HepG2 (cell line): ENCODE data around the gene RUSC1. TPM values are rescaled to one million over a fixed set of nuclear protein-coding genes. Genes with fewer than 3 reads are reported as not detected.

Source experiments
- AGO2 ChIP-seq: fragments of 200-400 bp; formaldehyde crosslinking; optimal IDR thresholded peaks from 2 replicates; pipeline ENCODE3; 2017; ENCODE audit warnings: mild to moderate bottlenecking, low read depth, low read length, moderate library complexity
- ATF7-NPFF ChIP-seq: sonication (generic); formaldehyde crosslinking; IDR thresholded peaks from 2 replicates; pipeline ENCODE4 v1.8.1; 2023; ENCODE audit warnings: mild to moderate bottlenecking, low read depth, missing genetic modification reagents, moderate library complexity
- ERF ChIP-seq: IDR thresholded peaks from 2 replicates; pipeline ENCODE4 v1.6.1; 2018; ENCODE audit warnings: missing biosample characterization, missing genetic modification reagents
- FOXA3 ChIP-seq: IDR thresholded peaks from 2 replicates; pipeline ENCODE4 v1.6.1; 2016; ENCODE audit warnings: missing genetic modification reagents, missing compliant biosample characterization
- GABPA ChIP-seq, 2 experiments: IDR thresholded peaks; 2 replicates each; pipeline ENCODE4 v1.6.1; 2011 to 2016; ENCODE audit warnings: low read depth in 2 of 2, low read length in 1 of 2, missing biosample characterization in 1 of 2, missing genetic modification characterization in 1 of 2
- IRF2 ChIP-seq: IDR thresholded peaks from 2 replicates; pipeline ENCODE4 v1.6.1; 2018; ENCODE audit warnings: missing genetic modification reagents, missing compliant biosample characterization
- PHF5A ChIP-seq: IDR thresholded peaks from one replicate; pipeline ENCODE4 v1.6.1; 2018; ENCODE audit warnings: low read depth, missing genetic modification reagents; ENCODE audit not compliant: unreplicated experiment
- PPARG ChIP-seq: conservative IDR thresholded peaks from 2 replicates; pipeline ENCODE4 v1.6.1; 2016; ENCODE audit warnings: missing biosample characterization, missing genetic modification reagents
- PRMT3 ChIP-seq: sonication (generic); formaldehyde crosslinking; IDR thresholded peaks from 2 replicates; pipeline ENCODE4 v1.8.1; 2022; ENCODE audit warnings: low read depth, mild to moderate bottlenecking, moderate library complexity, missing genetic modification reagents, borderline replicate concordance
- RBM22 ChIP-seq: fragments of 200-400 bp; formaldehyde crosslinking; optimal IDR thresholded peaks from 2 replicates; pipeline ENCODE3; 2017; ENCODE audit warnings: mild to moderate bottlenecking, low read length, moderate library complexity
- REPIN1 ChIP-seq: sonication (generic); formaldehyde crosslinking; IDR thresholded peaks from 2 replicates; pipeline ENCODE4 v1.8.0; 2022; ENCODE audit warnings: missing genetic modification reagents, low read depth, mild to moderate bottlenecking, borderline replicate concordance
- ZNF121 ChIP-seq: sonication (generic); formaldehyde crosslinking; IDR thresholded peaks from 2 replicates; pipeline ENCODE4 v1.5.0; 2020; ENCODE audit warnings: mild to moderate bottlenecking, missing genetic modification reagents
- ZNF670 ChIP-seq: sonication (generic); formaldehyde crosslinking; IDR thresholded peaks from 2 replicates; pipeline ENCODE4 v1.8.0; 2022; ENCODE audit warnings: mild to moderate bottlenecking, missing genetic modification reagents, borderline replicate concordance
- polyA plus RNA-seq, 8 experiments: library from polyadenylated mRNA; depleted of rRNA in 3 of 8; stranded (reverse) in 7 of 8; unstranded in 1 of 8; fragments of >200 nt; fragmentation: Illumina TruSeq in 4 of 8; extraction: Trizol in 4 of 8; gene quantifications; 2 replicates each; pipeline versions ENCODE4 v1.2.1 to v1.2.3, GENCODE V29; 2011 to 2016; ENCODE audit warnings: low read depth in 4 of 8, missing spikeins in 1 of 8, mixed read lengths in 1 of 8; ENCODE audit not compliant: insufficient read depth in 1 of 8
- total RNA-seq, 5 experiments: library from RNA; depleted of rRNA; stranded (reverse); fragments of >200 nt; fragmentation: Illumina TruSeq; extraction: Trizol; gene quantifications; 2 replicates each; pipeline ENCODE4 v1.2.3, GENCODE V29; 2016; ENCODE audit warnings: low read depth in 1 of 5
- TF ChIP-seq, protein P1 (sequence below): IDR thresholded peaks from 2 replicates; pipeline ENCODE4 v1.6.1; 2016; ENCODE audit warnings: low read depth
- TF ChIP-seq, protein P2 (sequence below): sonication (generic); formaldehyde crosslinking; IDR thresholded peaks from 2 replicates; pipeline ENCODE4 v1.8.0; 2022; ENCODE audit warnings: missing genetic modification reagents, low read depth, mild to moderate bottlenecking, borderline replicate concordance
- TF ChIP-seq, protein P3 (sequence below): sonication (generic); formaldehyde crosslinking; conservative IDR thresholded peaks from 2 replicates; pipeline ENCODE4 v1.8.0; 2022; ENCODE audit warnings: low read depth, missing genetic modification reagents
- TF ChIP-seq, protein P4 (sequence below): sonication (generic); formaldehyde crosslinking; IDR thresholded peaks from 2 replicates; pipeline ENCODE4 v1.8.0; 2022; ENCODE audit warnings: mild to moderate bottlenecking, missing genetic modification reagents
- TF ChIP-seq, protein P5 (sequence below): sonication (generic); formaldehyde crosslinking; IDR thresholded peaks from 2 replicates; pipeline ENCODE4 v1.9.0; 2021; ENCODE audit warnings: missing genetic modification reagents, borderline replicate concordance
- TF ChIP-seq, protein P6 (sequence below): sonication (generic); formaldehyde crosslinking; IDR thresholded peaks from 2 replicates; pipeline ENCODE4 v1.4.0; 2020; ENCODE audit warnings: missing genetic modification reagents

RUSC1 gene
- total and polyA plus RNA-seq, 2 of the 13 experiments (the other 11 are each of a cell fraction or from before 2014, with no cell fraction given): 18.7 to 20.4 TPM

DNA sequence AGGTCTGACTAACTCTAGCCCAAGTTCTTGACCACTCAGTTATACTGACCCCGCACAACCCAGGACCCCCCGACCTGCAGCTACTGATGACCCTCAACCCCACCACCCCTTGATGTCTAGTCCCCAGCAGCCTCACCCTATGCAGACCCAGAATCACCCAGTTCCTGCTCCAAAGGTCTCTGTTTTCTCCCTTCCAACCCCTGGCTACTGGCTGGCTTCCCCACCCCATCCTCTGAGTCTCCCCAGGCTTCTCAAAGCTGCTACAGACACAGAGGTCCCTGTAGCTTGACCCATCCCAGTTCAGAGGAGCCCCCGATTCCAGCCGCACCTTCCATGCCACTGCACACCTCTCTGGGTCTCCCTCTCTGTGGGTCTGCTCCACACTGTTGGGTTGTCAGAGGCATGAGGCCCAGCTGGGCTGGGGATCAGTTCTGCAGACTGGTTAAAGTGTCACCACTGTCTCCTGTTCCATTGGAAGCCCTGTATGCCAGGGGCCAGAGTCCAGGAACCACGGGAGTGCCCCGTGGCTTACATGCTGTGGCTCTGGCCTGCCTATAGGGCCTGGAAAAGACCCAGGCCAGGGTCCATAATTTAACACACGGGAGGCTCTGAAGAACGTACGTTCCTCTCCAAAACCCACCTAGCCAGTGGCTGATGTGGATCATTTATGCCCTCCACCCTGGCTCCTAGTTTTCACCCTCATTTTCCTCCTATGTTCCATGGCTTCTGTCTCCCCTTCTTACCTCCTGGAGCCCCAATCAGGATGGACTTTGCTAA is 20.0 kb upstream of the RUSC1 start (continued):
- TF ChIP-seq ZNF670: peak; percentile 98; the same call in 1 of the 2 replicates
- no peak for TF ChIP-seq GABPA (IDR thresholded peaks at IDR 0.05; ENCODE audit: low read depth, low read length)
- TF ChIP-seq GABPA (CRISPR knock-in tag; IDR thresholded peaks at IDR 0.05; ENCODE audit: low read depth): peak; percentile 29; the same call in 1 of the 2 replicates
- peak; percentile 76 for TF ChIP-seq FOXA3
- TF ChIP-seq, protein P1, sequence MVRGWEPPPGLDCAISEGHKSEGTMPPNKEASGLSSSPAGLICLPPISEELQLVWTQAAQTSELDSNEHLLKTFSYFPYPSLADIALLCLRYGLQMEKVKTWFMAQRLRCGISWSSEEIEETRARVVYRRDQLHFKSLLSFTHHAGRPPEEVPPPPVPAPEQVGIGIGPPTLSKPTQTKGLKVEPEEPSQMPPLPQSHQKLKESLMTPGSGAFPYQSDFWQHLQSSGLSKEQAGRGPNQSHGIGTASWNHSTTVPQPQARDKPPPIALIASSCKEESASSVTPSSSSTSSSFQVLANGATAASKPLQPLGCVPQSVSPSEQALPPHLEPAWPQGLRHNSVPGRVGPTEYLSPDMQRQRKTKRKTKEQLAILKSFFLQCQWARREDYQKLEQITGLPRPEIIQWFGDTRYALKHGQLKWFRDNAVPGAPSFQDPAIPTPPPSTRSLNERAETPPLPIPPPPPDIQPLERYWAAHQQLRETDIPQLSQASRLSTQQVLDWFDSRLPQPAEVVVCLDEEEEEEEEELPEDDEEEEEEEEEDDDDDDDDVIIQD (CRISPR knock-in tag): peak; percentile 56; the same call in 1 of the 2 replicates
- peak; percentile 81 for TF ChIP-seq PHF5A
- peak; percentile 87; the same call in 1 of the 2 replicates for TF ChIP-seq REPIN1 (CRISPR knock-in tag)
- TF ChIP-seq, protein P2, sequence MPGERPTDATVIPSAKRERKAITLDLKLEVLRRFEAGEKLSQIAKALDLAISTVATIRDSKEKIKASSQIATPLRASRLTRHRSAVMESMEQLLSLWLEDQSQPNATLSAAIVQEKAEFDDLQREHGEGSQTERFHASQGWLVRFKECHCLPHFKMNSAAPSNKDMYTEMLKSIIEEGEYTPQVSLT: no peak
- peak; percentile 57 for TF ChIP-seq ATF7-NPFF (CRISPR knock-in tag)
- TF ChIP-seq PPARG: peak; percentile 86
- no peak for TF ChIP-seq RBM22
- TF ChIP-seq, protein P3, sequence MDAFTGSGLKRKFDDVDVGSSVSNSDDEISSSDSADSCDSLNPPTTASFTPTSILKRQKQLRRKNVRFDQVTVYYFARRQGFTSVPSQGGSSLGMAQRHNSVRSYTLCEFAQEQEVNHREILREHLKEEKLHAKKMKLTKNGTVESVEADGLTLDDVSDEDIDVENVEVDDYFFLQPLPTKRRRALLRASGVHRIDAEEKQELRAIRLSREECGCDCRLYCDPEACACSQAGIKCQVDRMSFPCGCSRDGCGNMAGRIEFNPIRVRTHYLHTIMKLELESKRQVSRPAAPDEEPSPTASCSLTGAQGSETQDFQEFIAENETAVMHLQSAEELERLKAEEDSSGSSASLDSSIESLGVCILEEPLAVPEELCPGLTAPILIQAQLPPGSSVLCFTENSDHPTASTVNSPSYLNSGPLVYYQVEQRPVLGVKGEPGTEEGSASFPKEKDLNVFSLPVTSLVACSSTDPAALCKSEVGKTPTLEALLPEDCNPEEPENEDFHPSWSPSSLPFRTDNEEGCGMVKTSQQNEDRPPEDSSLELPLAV: no peak
- no peak for TF ChIP-seq PRMT3
- no peak for TF ChIP-seq ZNF121
- TF ChIP-seq ERF (CRISPR knock-in tag): peak; percentile 97
- TF ChIP-seq, protein P4, sequence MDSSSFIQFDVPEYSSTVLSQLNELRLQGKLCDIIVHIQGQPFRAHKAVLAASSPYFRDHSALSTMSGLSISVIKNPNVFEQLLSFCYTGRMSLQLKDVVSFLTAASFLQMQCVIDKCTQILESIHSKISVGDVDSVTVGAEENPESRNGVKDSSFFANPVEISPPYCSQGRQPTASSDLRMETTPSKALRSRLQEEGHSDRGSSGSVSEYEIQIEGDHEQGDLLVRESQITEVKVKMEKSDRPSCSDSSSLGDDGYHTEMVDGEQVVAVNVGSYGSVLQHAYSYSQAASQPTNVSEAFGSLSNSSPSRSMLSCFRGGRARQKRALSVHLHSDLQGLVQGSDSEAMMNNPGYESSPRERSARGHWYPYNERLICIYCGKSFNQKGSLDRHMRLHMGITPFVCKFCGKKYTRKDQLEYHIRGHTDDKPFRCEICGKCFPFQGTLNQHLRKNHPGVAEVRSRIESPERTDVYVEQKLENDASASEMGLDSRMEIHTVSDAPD (CRISPR knock-in tag): no peak; the same call in 1 of the 2 replicates
- no peak for TF ChIP-seq AGO2
- TF ChIP-seq IRF2 (CRISPR knock-in tag): peak; percentile 88
- TF ChIP-seq, protein P5, sequence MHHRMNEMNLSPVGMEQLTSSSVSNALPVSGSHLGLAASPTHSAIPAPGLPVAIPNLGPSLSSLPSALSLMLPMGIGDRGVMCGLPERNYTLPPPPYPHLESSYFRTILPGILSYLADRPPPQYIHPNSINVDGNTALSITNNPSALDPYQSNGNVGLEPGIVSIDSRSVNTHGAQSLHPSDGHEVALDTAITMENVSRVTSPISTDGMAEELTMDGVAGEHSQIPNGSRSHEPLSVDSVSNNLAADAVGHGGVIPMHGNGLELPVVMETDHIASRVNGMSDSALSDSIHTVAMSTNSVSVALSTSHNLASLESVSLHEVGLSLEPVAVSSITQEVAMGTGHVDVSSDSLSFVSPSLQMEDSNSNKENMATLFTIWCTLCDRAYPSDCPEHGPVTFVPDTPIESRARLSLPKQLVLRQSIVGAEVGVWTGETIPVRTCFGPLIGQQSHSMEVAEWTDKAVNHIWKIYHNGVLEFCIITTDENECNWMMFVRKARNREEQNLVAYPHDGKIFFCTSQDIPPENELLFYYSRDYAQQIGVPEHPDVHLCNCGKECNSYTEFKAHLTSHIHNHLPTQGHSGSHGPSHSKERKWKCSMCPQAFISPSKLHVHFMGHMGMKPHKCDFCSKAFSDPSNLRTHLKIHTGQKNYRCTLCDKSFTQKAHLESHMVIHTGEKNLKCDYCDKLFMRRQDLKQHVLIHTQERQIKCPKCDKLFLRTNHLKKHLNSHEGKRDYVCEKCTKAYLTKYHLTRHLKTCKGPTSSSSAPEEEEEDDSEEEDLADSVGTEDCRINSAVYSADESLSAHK (CRISPR knock-in tag): no peak
- TF ChIP-seq, protein P6, sequence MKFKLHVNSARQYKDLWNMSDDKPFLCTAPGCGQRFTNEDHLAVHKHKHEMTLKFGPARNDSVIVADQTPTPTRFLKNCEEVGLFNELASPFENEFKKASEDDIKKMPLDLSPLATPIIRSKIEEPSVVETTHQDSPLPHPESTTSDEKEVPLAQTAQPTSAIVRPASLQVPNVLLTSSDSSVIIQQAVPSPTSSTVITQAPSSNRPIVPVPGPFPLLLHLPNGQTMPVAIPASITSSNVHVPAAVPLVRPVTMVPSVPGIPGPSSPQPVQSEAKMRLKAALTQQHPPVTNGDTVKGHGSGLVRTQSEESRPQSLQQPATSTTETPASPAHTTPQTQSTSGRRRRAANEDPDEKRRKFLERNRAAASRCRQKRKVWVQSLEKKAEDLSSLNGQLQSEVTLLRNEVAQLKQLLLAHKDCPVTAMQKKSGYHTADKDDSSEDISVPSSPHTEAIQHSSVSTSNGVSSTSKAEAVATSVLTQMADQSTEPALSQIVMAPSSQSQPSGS (CRISPR knock-in tag): peak; percentile 69
